K562 (cell line): Measurements from ENCODE around the gene ANKRD12. TPM values are rescaled to one million over a fixed set of nuclear protein-coding genes. Genes with fewer than 3 reads are reported as not detected.

Experiments
- BACH1 ChIP-seq: fragments of 200-800 bp; sonication (Bioruptor generic); IDR thresholded peaks from 2 replicates; pipeline ENCODE4 v1.6.1; 2016; ENCODE audit warnings: missing genetic modification characterization, missing compliant biosample characterization
- BRF2 ChIP-seq: IDR thresholded peaks from 3 replicates; pipeline ENCODE4 v1.6.1; 2011; ENCODE audit warnings: borderline replicate concordance, mild to moderate bottlenecking; ENCODE audit not compliant: insufficient read length, insufficient read depth
- CGGBP1 ChIP-seq: fragments of 250-450 bp; sonication (Bioruptor Pico); IDR thresholded peaks from 2 replicates; pipeline ENCODE4 v1.9.0; 2021; ENCODE audit warnings: mild to moderate bottlenecking
- DDX20 ChIP-seq: fragments of 450-650 bp; IDR thresholded peaks from 2 replicates; pipeline ENCODE4 v1.6.1; 2016; ENCODE audit warnings: missing genetic modification characterization, low read depth, mild to moderate bottlenecking, missing compliant biosample characterization, moderate library complexity
- ELF4 ChIP-seq: fragments of 450-650 bp; formaldehyde crosslinking; IDR thresholded peaks from 2 replicates; pipeline ENCODE4 v1.4.0; 2022; ENCODE audit warnings: missing genetic modification characterization
- FOXK1 ChIP-seq: sonication (generic); formaldehyde crosslinking; IDR thresholded peaks from 2 replicates; pipeline ENCODE4 v1.8.0; 2022; ENCODE audit warnings: missing genetic modification reagents, mild to moderate bottlenecking, borderline replicate concordance
- HDAC1 ChIP-seq, 2 experiments: fragments of 450-650 bp; IDR thresholded peaks; 2 replicates each; pipeline ENCODE4 v1.6.1; 2016 to 2017; ENCODE audit warnings: inconsistent platforms in 1 of 2, mild to moderate bottlenecking in 1 of 2, moderate library complexity in 1 of 2
- HDAC8 ChIP-seq: fragments of 450-650 bp; IDR thresholded peaks from 2 replicates; pipeline ENCODE4 v1.6.1; 2016; ENCODE audit warnings: mild to moderate bottlenecking, missing genetic modification characterization, moderate library complexity, missing compliant biosample characterization
- HMGN3 ChIP-seq: IDR thresholded peaks from 2 replicates; pipeline ENCODE4 v1.6.1; 2011; ENCODE audit warnings: borderline replicate concordance, low read depth, mild to moderate bottlenecking, mixed read lengths, low read length; ENCODE audit not compliant: insufficient read length; ENCODE audit errors: extremely low read depth
- IRF9 ChIP-seq: fragments of 450-650 bp; IDR thresholded peaks from 2 replicates; pipeline ENCODE4 v1.6.1; 2016; ENCODE audit warnings: missing biosample characterization, missing genetic modification characterization
- NFYB ChIP-seq: IDR thresholded peaks from 2 replicates; pipeline ENCODE4 v1.6.1; 2011; ENCODE audit warnings: mild to moderate bottlenecking, moderate library complexity; ENCODE audit not compliant: insufficient read length; ENCODE audit errors: extremely low read depth
- NR2C1 ChIP-seq, 2 experiments: fragments of 450-650 bp; IDR thresholded peaks; 2 replicates each; pipeline ENCODE4 v1.6.1; 2017; ENCODE audit warnings: mild to moderate bottlenecking in 2 of 2, antibody characterized with exemption in 1 of 2, inconsistent platforms in 1 of 2, missing compliant biosample characterization in 1 of 2, missing genetic modification characterization in 1 of 2
- PPARD ChIP-seq: fragments of 250-450 bp; sonication (Bioruptor Pico); IDR thresholded peaks from 2 replicates; pipeline ENCODE4 v1.8.0; 2022; ENCODE audit warnings: inconsistent platforms, mild to moderate bottlenecking, moderate library complexity
- ZBTB34 ChIP-seq: fragments of 250-450 bp; sonication (Bioruptor Pico); IDR thresholded peaks from 2 replicates; pipeline ENCODE4 v1.8.0; 2021; ENCODE audit warnings: mild to moderate bottlenecking, moderate library complexity
- ZC3H8 ChIP-seq: fragments of 450-650 bp; IDR thresholded peaks from 2 replicates; pipeline ENCODE4 v1.6.1; 2017
- ZNF143 ChIP-seq: sonication (generic); formaldehyde crosslinking; IDR thresholded peaks from 2 replicates; pipeline ENCODE4 v1.9.0; 2022; ENCODE audit warnings: mild to moderate bottlenecking, missing genetic modification reagents
- ZNF282 ChIP-seq: sonication (generic); formaldehyde crosslinking; IDR thresholded peaks from 2 replicates; pipeline ENCODE4 v1.8.1; 2023; ENCODE audit warnings: missing genetic modification reagents
- ZNF584 ChIP-seq: fragments of 200-800 bp; sonication (Bioruptor generic); IDR thresholded peaks from 2 replicates; pipeline ENCODE4 v1.6.1; 2016; ENCODE audit warnings: low read depth, mild to moderate bottlenecking, missing genetic modification characterization, missing compliant biosample characterization
- ZNF586 ChIP-seq: fragments of 450-650 bp; formaldehyde crosslinking; conservative IDR thresholded peaks from 2 replicates; pipeline ENCODE4 v1.4.0; 2020; ENCODE audit warnings: mild to moderate bottlenecking, moderate library complexity
- ZZZ3 ChIP-seq: fragments of 450-650 bp; IDR thresholded peaks from 2 replicates; pipeline ENCODE4 v1.6.1; 2016; ENCODE audit warnings: antibody characterized with exemption, mild to moderate bottlenecking, moderate library complexity
- polyA plus RNA-seq, 8 experiments: library from polyadenylated mRNA; depleted of rRNA in 4 of 8; stranded (reverse) in 5 of 8; unstranded in 3 of 8; fragments of >200 nt; fragmentation: Nextera tagmentation in 2 of 8; fragmentation: Illumina TruSeq in 1 of 8; extraction: Ambion mirVana in 2 of 8; extraction: Trizol in 1 of 8; gene quantifications; 2 replicates each; pipeline versions ENCODE4 v1.2.1 to v1.2.3, GENCODE V29; 2011 to 2014; ENCODE audit warnings: inconsistent platforms in 1 of 8, missing spikeins in 1 of 8
- total RNA-seq, 7 experiments: library from RNA; depleted of rRNA in 6 of 7; stranded (reverse); fragments of >200 nt in 6 of 7; fragmentation: Illumina TruSeq in 2 of 7; extraction: Trizol in 2 of 7; gene quantifications; 2 replicates each; pipeline versions ENCODE4 v1.2.1 to v1.2.3, GENCODE V29; 2011 to 2021; ENCODE audit warnings: low replicate concordance in 1 of 7
- TF ChIP-seq, protein P1 (sequence below): fragments of 450-650 bp; IDR thresholded peaks from 2 replicates; pipeline ENCODE4 v1.6.1; 2016; ENCODE audit warnings: antibody characterized with exemption
- TF ChIP-seq, protein P2 (sequence below), 2 experiments: fragments of 450-650 bp; IDR thresholded peaks; 2 replicates each; pipeline ENCODE4 v1.6.1; 2016

Gene ANKRD12
- total and polyA plus RNA-seq, 9 of the 15 experiments (the other 6 are each of a cell fraction or from before 2014, with no cell fraction given): 6.6 to 28.2 (median 16.0) TPM

GRCh38 chr18:9191658-9192256 is 55.2 kb downstream of the ANKRD12 start (continued):
- no peak for TF ChIP-seq HMGN3
- TF ChIP-seq HDAC1 (IDR thresholded peaks at IDR 0.05): peak in 1 of 2 experiments; percentile 46; a peak in 1 of 4 replicates
- TF ChIP-seq BACH1 (tag): no peak
- TF ChIP-seq ZNF282 (CRISPR knock-in tag): no peak
- TF ChIP-seq, protein P1, sequence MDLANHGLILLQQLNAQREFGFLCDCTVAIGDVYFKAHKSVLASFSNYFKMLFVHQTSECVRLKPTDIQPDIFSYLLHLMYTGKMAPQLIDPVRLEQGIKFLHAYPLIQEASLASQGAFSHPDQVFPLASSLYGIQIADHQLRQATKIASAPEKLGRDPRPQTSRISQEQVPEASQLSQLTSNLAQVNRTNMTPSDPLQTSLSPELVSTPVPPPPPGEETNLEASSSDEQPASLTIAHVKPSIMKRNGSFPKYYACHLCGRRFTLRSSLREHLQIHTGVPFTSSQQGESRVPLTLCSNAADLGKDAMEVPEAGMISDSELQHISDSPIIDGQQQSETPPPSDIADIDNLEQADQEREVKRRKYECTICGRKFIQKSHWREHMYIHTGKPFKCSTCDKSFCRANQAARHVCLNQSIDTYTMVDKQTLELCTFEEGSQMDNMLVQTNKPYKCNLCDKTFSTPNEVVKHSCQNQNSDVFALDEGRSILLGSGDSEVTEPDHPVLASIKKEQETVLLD: no peak
- TF ChIP-seq DDX20 (tag): no peak
- no peak for TF ChIP-seq HDAC8 (tag)
- no peak for TF ChIP-seq NR2C1 (IDR thresholded peaks at IDR 0.05)
- no peak for TF ChIP-seq NR2C1 (tag; IDR thresholded peaks at IDR 0.05)
- no peak for TF ChIP-seq ZC3H8
- TF ChIP-seq NFYB: no peak
- TF ChIP-seq CGGBP1 (CRISPR knock-in tag): 0 out of 2 replicates have a peak, but pooled peaks have one; percentile 6
- no peak for TF ChIP-seq BRF2
- no peak for TF ChIP-seq ZBTB34
- TF ChIP-seq ZZZ3: no peak
- TF ChIP-seq FOXK1 (CRISPR knock-in tag): no peak
- TF ChIP-seq ZNF584 (CRISPR knock-in tag): no peak
- TF ChIP-seq, protein P2, sequence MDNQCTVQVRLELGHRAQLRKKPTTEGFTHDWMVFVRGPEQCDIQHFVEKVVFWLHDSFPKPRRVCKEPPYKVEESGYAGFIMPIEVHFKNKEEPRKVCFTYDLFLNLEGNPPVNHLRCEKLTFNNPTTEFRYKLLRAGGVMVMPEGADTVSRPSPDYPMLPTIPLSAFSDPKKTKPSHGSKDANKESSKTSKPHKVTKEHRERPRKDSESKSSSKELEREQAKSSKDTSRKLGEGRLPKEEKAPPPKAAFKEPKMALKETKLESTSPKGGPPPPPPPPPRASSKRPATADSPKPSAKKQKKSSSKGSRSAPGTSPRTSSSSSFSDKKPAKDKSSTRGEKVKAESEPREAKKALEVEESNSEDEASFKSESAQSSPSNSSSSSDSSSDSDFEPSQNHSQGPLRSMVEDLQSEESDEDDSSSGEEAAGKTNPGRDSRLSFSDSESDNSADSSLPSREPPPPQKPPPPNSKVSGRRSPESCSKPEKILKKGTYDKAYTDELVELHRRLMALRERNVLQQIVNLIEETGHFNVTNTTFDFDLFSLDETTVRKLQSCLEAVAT (IDR thresholded peaks at IDR 0.05): 0 out of 4 replicates have a peak, but pooled peaks of 1 of the 2 experiments have one; percentile 9
- no peak for TF ChIP-seq ZNF586 (CRISPR knock-in tag)
- TF ChIP-seq ELF4 (CRISPR knock-in tag): no peak
- no peak for TF ChIP-seq PPARD (CRISPR knock-in tag)
- TF ChIP-seq IRF9 (tag): 0 out of 2 replicates have a peak, but pooled peaks have one; percentile 4
- TF ChIP-seq ZNF143 (CRISPR knock-in tag): no peak
